OCI-LY3 (cell line): ENCODE data around the gene RPL36AL.

ENCODE experiments used
- H2AFZ ChIP-seq: fragments of 200-600, 300-600 bp; shearing (Covaris generic); 2 replicates; pipeline ENCODE4 v1.6.0; 2014; ENCODE audit warnings: antibody characterized with exemption, low read depth, low read length
- H3K27ac ChIP-seq: fragments of 200-600, 300-600 bp; sonication (generic); 2 replicates; pipeline ENCODE4 v1.5.1; 2014; ENCODE audit warnings: mild to moderate bottlenecking, low read length, moderate library complexity, mixed read lengths
- H3K27me3 ChIP-seq: fragments of 200-600, 300-600 bp; sonication (generic); 2 replicates; pipeline ENCODE4 v1.6.1; 2014; ENCODE audit warnings: low read depth, low read length, mixed read lengths
- H3K36me3 ChIP-seq: fragments of 200-600, 300-600 bp; sonication (generic); replicated peaks from 2 replicates; pipeline ENCODE3; 2014; ENCODE audit warnings: low read depth, low read length, mixed read lengths
- H3K4me1 ChIP-seq: fragments of 300-600, 200-600 bp; sonication (generic); 2 replicates; pipeline ENCODE4 v1.6.1; 2014; ENCODE audit warnings: low read length, mixed read lengths
- H3K4me2 ChIP-seq: fragments of 200-600, 300-600 bp; sonication (generic); 2 replicates; pipeline ENCODE4 v1.6.1; 2014; ENCODE audit warnings: low read length, mixed read lengths
- H3K4me3 ChIP-seq: fragments of 300-600, 200-600 bp; sonication (generic); 2 replicates; pipeline ENCODE4 v1.5.1; 2014; ENCODE audit warnings: antibody characterized with exemption, mild to moderate bottlenecking, low read length, moderate library complexity
- H3K79me2 ChIP-seq: fragments of 300-600, 200-600 bp; shearing (Covaris generic); 2 replicates; pipeline ENCODE4 v1.6.1; 2014; ENCODE audit warnings: mild to moderate bottlenecking, low read length, mixed read lengths
- H3K9ac ChIP-seq: fragments of 300-600, 200-600 bp; shearing (Covaris generic); 2 replicates; pipeline ENCODE4 v1.6.0; 2014; ENCODE audit warnings: mild to moderate bottlenecking, low read length, moderate library complexity
- H3K9me3 ChIP-seq: fragments of 200-600, 300-600 bp; shearing (Covaris generic); 2 replicates; pipeline ENCODE4 v1.6.1; 2014; ENCODE audit warnings: low read length, mixed read lengths; ENCODE audit not compliant: insufficient read depth
- H4K20me1 ChIP-seq: fragments of 200-600, 300-600 bp; sonication (generic); 2 replicates; pipeline ENCODE4 v1.6.1; 2016; ENCODE audit warnings: low read length, mixed read lengths; ENCODE audit not compliant: insufficient read depth
- CTCF ChIP-seq: fragments of 200-600, 300-600 bp; sonication (generic); IDR thresholded peaks from 2 replicates; pipeline ENCODE4 v1.5.1; 2014; ENCODE audit warnings: antibody characterized with exemption, low read length, low read depth
- EZH2phosphoT487 ChIP-seq: fragments of 200-600 bp; shearing (Covaris generic); IDR thresholded peaks from 2 replicates; pipeline ENCODE4 v1.6.1; 2018; ENCODE audit warnings: antibody characterized with exemption, mixed run types, low read depth

Gene RPL36AL

GRCh38 chr14:49653508-49653907 lies 33.1 kb upstream of the RPL36AL start:
- Histone ChIP-seq H3K36me3 (peaks cover 12% of the 10 kb centered on the region), H3K27ac (no peak overlapping the region), H3K4me3 (no peak overlapping the region), H3K27me3 (no peaks in the 10 kb centered on the region), H3K4me1 (no peaks in the 10 kb centered on the region), H4K20me1 (no peaks in the 10 kb centered on the region), H3K79me2 (no peaks in the 10 kb centered on the region; the same call in 1 of the 2 replicates), H3K4me2 (no peak overlapping the region), H3K9me3 (no peaks in the 10 kb centered on the region), H2AFZ (no peak overlapping the region), H3K9ac (no peak overlapping the region)
- TF ChIP-seq CTCF: no peak
- no peak for TF ChIP-seq EZH2phosphoT487

GRCh38 chr14:49642163-49642562 lies 21.7 kb upstream of the RPL36AL start:
- H3K36me3 ChIP-seq: peaks cover 35% of the 10 kb centered on the region
- H3K4me2 ChIP-seq: no peak overlapping the region

GRCh38 chr14:49641697-49642129 lies 21.3 kb upstream of the RPL36AL start:
- Histone ChIP-seq H3K9me3 (no peaks in the 10 kb centered on the region), H2AFZ (no peak overlapping the region), H3K4me1 (peaks cover 4% of the 10 kb centered on the region; the same call in 1 of the 2 replicates), H3K27me3 (no peaks in the 10 kb centered on the region), H3K4me2 (no peak overlapping the region; the same call in 1 of the 2 replicates), H3K4me3 (no peak overlapping the region), H3K27ac (no peak overlapping the region), H4K20me1 (0 out of 2 replicates have a peak, but pooled peaks cover 15% of the 10 kb centered on the region), H3K79me2 (peaks cover 77% of the 10 kb centered on the region), H3K36me3 (peaks cover 38% of the 10 kb centered on the region), H3K9ac (no peak overlapping the region)
- TF ChIP-seq CTCF (no peak), EZH2phosphoT487 (no peak)

More at GRCh38 chr14:49642163-49642562, 21.7 kb upstream of the RPL36AL start:
- H3K9ac ChIP-seq: no peak overlapping the region
- H3K4me1 ChIP-seq: peaks cover 2% of the 10 kb centered on the region; the same call in 1 of the 2 replicates
- no peaks in the 10 kb centered on the region for H3K9me3 ChIP-seq
- H3K4me3 ChIP-seq: no peak overlapping the region
- H2AFZ ChIP-seq: no peak overlapping the region
- no peaks in the 10 kb centered on the region for H3K27me3 ChIP-seq
- TF ChIP-seq EZH2phosphoT487 (no peak), CTCF (no peak)
- no peak overlapping the region for H3K27ac ChIP-seq
- H3K79me2 ChIP-seq: peaks cover 74% of the 10 kb centered on the region
- 0 out of 2 replicates have a peak, but pooled peaks cover 12% of the 10 kb centered on the region for H4K20me1 ChIP-seq

GRCh38 chr14:49640540-49641417 lies 20.4 kb upstream of the RPL36AL start:
- H2AFZ ChIP-seq: no peak overlapping the region
- peaks cover 44% of the 10 kb centered on the region for H3K36me3 ChIP-seq
- no peaks in the 10 kb centered on the region for H3K27me3 ChIP-seq
- peaks cover 12% of the 10 kb centered on the region; the same call in 1 of the 2 replicates for H3K4me1 ChIP-seq
- no peak overlapping the region for H3K9ac ChIP-seq
- H3K79me2 ChIP-seq: peaks cover 81% of the 10 kb centered on the region
- H3K27ac ChIP-seq: no peak overlapping the region
- TF ChIP-seq CTCF (no peak), EZH2phosphoT487 (no peak)
- H3K4me3 ChIP-seq: no peak overlapping the region
- no peak overlapping the region; the same call in 1 of the 2 replicates for H3K4me2 ChIP-seq
- peaks cover 22% of the 10 kb centered on the region; the same call in 1 of the 2 replicates for H4K20me1 ChIP-seq
- no peaks in the 10 kb centered on the region for H3K9me3 ChIP-seq
